ENCODE data around the gene TMEM9B.

TMEM9B gene

DNA sequence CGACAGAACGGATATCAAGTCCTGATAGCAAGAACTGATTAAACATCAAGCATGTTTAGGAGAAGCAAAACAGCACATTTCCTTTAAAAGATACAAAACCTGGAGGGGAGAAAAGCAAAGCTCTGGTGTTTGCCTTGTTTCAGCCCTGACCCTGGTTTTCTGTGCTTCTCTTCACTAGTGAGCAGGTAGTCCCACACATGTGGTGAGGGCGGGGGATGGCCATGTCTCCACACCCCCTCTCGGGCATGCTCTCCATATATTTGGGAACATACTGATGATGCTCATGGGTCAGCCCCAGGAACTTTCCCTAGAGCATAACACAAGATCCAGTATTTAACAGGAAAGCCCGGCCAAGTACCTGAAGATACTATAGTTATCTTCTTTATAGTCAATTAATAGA is 41.6 kb downstream of the TMEM9B start:
- TF ChIP-seq, protein P1, sequence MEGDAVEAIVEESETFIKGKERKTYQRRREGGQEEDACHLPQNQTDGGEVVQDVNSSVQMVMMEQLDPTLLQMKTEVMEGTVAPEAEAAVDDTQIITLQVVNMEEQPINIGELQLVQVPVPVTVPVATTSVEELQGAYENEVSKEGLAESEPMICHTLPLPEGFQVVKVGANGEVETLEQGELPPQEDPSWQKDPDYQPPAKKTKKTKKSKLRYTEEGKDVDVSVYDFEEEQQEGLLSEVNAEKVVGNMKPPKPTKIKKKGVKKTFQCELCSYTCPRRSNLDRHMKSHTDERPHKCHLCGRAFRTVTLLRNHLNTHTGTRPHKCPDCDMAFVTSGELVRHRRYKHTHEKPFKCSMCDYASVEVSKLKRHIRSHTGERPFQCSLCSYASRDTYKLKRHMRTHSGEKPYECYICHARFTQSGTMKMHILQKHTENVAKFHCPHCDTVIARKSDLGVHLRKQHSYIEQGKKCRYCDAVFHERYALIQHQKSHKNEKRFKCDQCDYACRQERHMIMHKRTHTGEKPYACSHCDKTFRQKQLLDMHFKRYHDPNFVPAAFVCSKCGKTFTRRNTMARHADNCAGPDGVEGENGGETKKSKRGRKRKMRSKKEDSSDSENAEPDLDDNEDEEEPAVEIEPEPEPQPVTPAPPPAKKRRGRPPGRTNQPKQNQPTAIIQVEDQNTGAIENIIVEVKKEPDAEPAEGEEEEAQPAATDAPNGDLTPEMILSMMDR (IDR thresholded peaks at IDR 0.05; ENCODE audit: extremely low read depth, insufficient read depth, missing control alignments), result no peak
- in situ Hi-C loops (cut with MboI; ENCODE audit: low pct_unique_long_range_greater_than_20kb, low sequenced_read_pairs, unreplicated experiment), result no loop called here

DNA sequence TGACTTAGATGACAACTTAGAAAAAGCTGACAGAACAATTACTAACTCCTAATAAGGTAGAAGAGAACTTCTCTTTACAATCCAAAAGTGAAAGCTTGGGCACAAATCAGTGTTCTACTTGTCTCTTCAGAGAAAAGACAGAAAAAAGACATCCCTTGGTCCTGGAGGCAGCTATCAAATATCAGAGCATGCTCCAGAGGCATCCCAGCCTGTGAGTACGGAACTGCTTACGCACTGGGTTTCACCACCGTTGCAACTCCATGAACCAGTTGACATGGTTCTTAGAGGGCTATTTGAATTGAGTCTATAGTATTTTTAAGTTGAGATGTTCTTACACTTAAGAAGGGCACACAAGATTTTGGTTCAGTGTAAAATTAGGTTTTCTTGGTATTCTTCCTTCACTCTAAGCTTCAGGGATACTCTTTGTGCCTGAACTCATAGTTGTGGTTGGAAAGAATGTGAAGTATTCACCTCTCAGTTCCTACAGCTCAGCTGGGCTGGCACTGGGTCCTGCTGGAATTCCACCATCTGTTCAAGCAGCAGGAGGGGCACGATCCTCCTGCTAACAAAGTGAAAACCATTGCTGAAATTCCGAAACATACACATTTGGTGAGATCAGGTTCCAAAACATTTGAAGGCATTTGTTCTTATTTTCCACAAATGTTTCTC is 47.0 kb downstream of the TMEM9B start:
- in situ Hi-C loops (cut with MboI; ENCODE audit: low pct_unique_long_range_greater_than_20kb, low sequenced_read_pairs, unreplicated experiment), result no loop called here
- TF ChIP-seq, protein P1 (IDR thresholded peaks at IDR 0.05; ENCODE audit: extremely low read depth, insufficient read depth, missing control alignments), result no peak
- DNase-seq (ENCODE audit: low spot score), result no peak

More for the DNA sequence above, 41.6 kb downstream of the TMEM9B start:
- DNase-seq (ENCODE audit: low spot score), result no peak

DNA sequence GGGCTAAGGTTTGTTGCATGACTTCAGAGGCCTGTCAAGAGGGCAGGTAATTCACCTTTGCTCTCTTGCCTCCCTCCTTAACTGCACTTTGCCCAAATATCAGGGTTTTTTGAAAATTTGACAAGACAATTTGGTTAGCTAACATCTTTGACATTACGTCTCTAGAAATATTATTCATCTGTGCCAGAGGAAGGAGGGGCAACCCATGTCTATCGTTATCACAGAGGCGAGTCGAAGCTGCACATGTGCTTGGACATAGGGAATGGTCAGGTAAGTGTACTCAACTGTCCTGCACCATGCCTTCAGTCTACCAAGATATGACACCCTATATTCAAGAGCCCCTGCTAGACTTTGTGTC is 49.6 kb downstream of the TMEM9B start:
- TF ChIP-seq, protein P1 (IDR thresholded peaks at IDR 0.05; ENCODE audit: extremely low read depth, insufficient read depth, missing control alignments), result no peak
- in situ Hi-C loops (cut with MboI; ENCODE audit: low pct_unique_long_range_greater_than_20kb, low sequenced_read_pairs, unreplicated experiment), result no loop called here
- DNase-seq (ENCODE audit: low spot score), result no peak

DNA sequence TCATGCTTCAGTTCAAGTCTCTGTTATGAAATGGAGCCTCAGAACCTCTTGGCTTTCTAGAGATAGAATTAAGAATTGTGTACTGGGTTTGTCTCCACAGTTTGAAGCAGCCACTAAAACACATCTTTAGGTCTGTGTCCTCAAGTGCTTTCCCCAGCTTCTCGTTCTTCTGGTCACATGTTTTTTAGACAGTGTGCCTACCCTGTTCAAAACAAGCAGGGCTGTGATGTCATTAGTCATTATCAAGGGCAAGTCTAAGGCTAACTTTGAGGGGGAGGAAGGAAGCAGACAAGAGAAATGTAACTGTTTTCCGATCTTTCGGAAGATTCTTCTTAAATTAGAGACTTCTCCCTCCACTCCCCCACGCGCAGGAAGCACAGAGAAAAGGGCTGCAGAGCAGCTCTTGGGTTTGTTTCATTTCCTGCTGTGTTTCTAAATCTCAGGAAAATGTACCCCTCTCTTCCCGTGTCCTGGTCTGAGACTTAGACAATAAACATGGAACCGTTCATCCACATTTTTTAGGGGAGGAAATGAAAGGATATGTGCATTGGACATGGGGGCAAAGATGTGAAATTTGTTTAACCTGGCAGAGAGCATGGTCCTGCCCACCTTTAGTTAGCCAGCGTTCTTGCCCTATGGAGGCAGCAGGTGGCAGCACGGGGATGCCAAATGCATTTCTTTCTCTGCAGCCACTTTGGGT is 50.1 kb downstream of the TMEM9B start:
- in situ Hi-C loops (cut with MboI; ENCODE audit: low pct_unique_long_range_greater_than_20kb, low sequenced_read_pairs, unreplicated experiment), result no loop called here
- DNase-seq (ENCODE audit: low spot score), result peak; percentile 62
- TF ChIP-seq, protein P1 (IDR thresholded peaks at IDR 0.05; ENCODE audit: extremely low read depth, insufficient read depth, missing control alignments), result peak; percentile 80

DNA sequence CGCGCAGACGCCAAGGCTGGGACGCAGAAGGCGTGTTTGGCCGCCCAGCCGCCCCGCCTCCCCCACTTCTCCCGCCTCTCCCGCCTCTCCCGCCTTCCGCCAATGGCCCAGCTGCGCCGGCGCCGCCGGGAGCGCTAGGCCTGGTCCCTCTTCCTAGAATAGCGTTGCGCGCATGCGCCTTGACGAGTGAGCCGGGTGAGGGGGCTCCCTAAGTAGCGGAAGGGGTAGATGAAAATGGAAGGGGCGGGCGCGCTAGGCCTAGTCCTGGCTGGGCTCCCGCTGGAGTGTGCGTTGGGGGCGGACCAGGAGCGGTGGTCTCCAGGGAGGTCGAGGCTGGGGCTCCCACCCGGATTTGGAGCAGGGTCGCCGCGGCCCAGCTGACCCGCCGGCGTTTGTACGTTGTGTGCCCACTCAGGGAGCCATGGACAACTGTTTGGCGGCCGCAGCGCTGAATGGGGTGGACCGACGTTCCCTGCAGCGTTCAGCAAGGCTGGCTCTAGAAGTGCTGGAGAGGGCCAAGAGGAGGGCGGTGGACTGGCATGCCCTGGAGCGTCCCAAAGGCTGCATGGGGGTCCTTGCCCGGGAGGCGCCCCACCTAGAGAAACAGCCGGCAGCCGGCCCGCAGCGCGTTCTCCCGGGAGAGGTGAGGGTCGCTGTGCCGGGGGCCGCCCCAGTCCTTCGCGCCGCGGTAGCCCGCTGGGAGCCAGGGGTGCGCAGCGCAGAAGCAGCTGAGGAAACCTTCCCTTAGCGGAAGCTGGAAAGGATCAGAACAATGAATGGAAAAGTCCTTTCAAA is 53.0 kb downstream of the TMEM9B start, which contains the start of gene AKIP1:
TSS of gene AKIP1 (plus strand) at position 161 of the 795 bp plus-strand sequence. CDS start at position 422, 261 bp downstream.
- in situ Hi-C loops (cut with MboI; ENCODE audit: low pct_unique_long_range_greater_than_20kb, low sequenced_read_pairs, unreplicated experiment), result no loop called here
- TF ChIP-seq, protein P1 (IDR thresholded peaks at IDR 0.05; ENCODE audit: extremely low read depth, insufficient read depth, missing control alignments), result no peak
- peak; percentile 93 for DNase-seq (ENCODE audit: low spot score)

DNA sequence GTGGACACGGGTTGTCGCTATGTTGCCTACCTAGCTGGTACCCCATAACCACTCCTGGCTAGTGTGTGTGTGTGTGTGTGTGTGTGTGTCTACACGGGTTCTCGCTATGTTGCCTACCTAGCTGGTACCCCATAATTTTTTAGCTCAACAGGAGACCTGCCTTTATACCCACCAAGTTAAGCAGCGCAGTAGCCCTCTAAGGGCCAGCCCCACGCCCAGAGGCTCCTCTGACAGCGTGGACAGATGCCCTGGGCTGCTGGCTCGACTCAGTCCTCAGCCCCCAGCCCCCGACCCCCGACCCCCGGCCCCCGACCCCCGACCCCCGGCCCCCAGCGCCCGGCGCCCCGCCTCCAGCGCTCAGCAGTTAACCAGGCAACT is 53.6 kb downstream of the TMEM9B start:
- in situ Hi-C loops (cut with MboI; ENCODE audit: low pct_unique_long_range_greater_than_20kb, low sequenced_read_pairs, unreplicated experiment), result no loop called here
- TF ChIP-seq, protein P1 (IDR thresholded peaks at IDR 0.05; ENCODE audit: extremely low read depth, insufficient read depth, missing control alignments), result no peak
- no peak for DNase-seq (ENCODE audit: low spot score)

Data from GM13977 (cell line).